SU-DHL-6 (cell line): ENCODE data around the gene C9orf43.

ENCODE experiments used
- H2AFZ ChIP-seq: fragments of 200-600 bp; sonication (generic); 2 replicates; pipeline ENCODE4 v1.6.1; 2014; ENCODE audit warnings: low read depth, mild to moderate bottlenecking, moderate library complexity, mixed read lengths, antibody characterized with exemption, low read length; ENCODE audit not compliant: severe bottlenecking
- H3F3A ChIP-seq: fragments of 200-600 bp; shearing (Covaris generic); 2 replicates; pipeline ENCODE4 v1.6.0; 2016; ENCODE audit warnings: antibody characterized with exemption, mild to moderate bottlenecking; ENCODE audit not compliant: insufficient read depth
- H3K27ac ChIP-seq: fragments of 200-600 bp; sonication (generic); 2 replicates; pipeline ENCODE4 v1.5.1; 2016; ENCODE audit warnings: low read depth, mild to moderate bottlenecking, low read length, moderate library complexity, mixed read lengths
- H3K27me3 ChIP-seq: fragments of 200-600 bp; sonication (generic), shearing (Covaris generic); 2 replicates; pipeline ENCODE4 v1.6.0; 2014; ENCODE audit warnings: mild to moderate bottlenecking, low read length
- H3K36me3 ChIP-seq: fragments of 200-600 bp; sonication (generic); 2 replicates; pipeline ENCODE4 v1.6.1; 2014; ENCODE audit warnings: mild to moderate bottlenecking, low read length, mixed read lengths
- H3K4me2 ChIP-seq: fragments of 300-600, 200-600 bp; shearing (Covaris generic), sonication (generic); 2 replicates; pipeline ENCODE4 v1.6.0; 2014; ENCODE audit warnings: low read length, low read depth, mild to moderate bottlenecking; ENCODE audit not compliant: poor library complexity, severe bottlenecking
- H3K4me3 ChIP-seq: fragments of 200-600 bp; sonication (generic); 2 replicates; pipeline ENCODE4 v1.5.1; 2014; ENCODE audit warnings: antibody characterized with exemption, low read length, mild to moderate bottlenecking, mixed read lengths; ENCODE audit not compliant: insufficient read depth, poor library complexity, severe bottlenecking
- H3K79me2 ChIP-seq: fragments of 200-600 bp; sonication (generic); 2 replicates; pipeline ENCODE4 v1.6.1; 2014; ENCODE audit warnings: mild to moderate bottlenecking, low read length, moderate library complexity; ENCODE audit not compliant: insufficient read depth
- H3K9ac ChIP-seq: fragments of 200-600 bp; sonication (generic); 2 replicates; pipeline ENCODE4 v1.7.0; 2014; ENCODE audit warnings: mild to moderate bottlenecking, low read length
- H3K9me2 ChIP-seq: fragments of 200-600 bp; sonication (generic); replicated peaks from 2 replicates; pipeline ENCODE4 v1.6.1; 2014; ENCODE audit warnings: low read length; ENCODE audit not compliant: insufficient read depth
- H3K9me3 ChIP-seq: fragments of 200-600 bp; sonication (generic); 2 replicates; pipeline ENCODE4 v1.6.1; 2014; ENCODE audit warnings: low read length, mixed read lengths; ENCODE audit not compliant: insufficient read depth
- H4K20me1 ChIP-seq: fragments of 200-600 bp; sonication (generic); 2 replicates; pipeline ENCODE4 v1.6.1; 2014; ENCODE audit warnings: low read depth, mild to moderate bottlenecking, antibody characterized with exemption, low read length, moderate library complexity, mixed read lengths
- CTCF ChIP-seq: fragments of 200-600 bp; sonication (generic); IDR thresholded peaks from one replicate; pipeline ENCODE4 v1.5.1; 2017; ENCODE audit warnings: antibody characterized with exemption, mild to moderate bottlenecking, low read length, moderate library complexity; ENCODE audit not compliant: insufficient read depth, poor library complexity, severe bottlenecking
- EZH2phosphoT487 ChIP-seq: fragments of 200-600 bp; sonication (generic), shearing (Covaris generic); conservative IDR thresholded peaks from 2 replicates; pipeline ENCODE4 v1.6.1; 2018; ENCODE audit warnings: mild to moderate bottlenecking, antibody characterized with exemption, low read length, moderate library complexity, mixed read lengths

C9orf43 gene

GRCh38 chr9:113464286-113464660 is 53.7 kb downstream of the C9orf43 start:
- Histone ChIP-seq H3F3A (no peaks in the 10 kb centered on the region), H3K27me3 (no peaks in the 10 kb centered on the region), H3K9ac (no peak overlapping the region), H3K36me3 (no peaks in the 10 kb centered on the region), H3K9me2 (no peaks in the 10 kb centered on the region), H3K4me3 (no peak overlapping the region), H4K20me1 (no peaks in the 10 kb centered on the region), H2AFZ (no peak overlapping the region), H3K79me2 (no peaks in the 10 kb centered on the region), H3K4me2 (no peak overlapping the region), H3K9me3 (no peaks in the 10 kb centered on the region), H3K27ac (no peak overlapping the region)
- TF ChIP-seq EZH2phosphoT487 = no peak
- no peak for TF ChIP-seq CTCF

GRCh38 chr9:113465599-113466140 is 55.1 kb downstream of the C9orf43 start:
- Histone ChIP-seq H3K36me3 (no peaks in the 10 kb centered on the region), H2AFZ (no peak overlapping the region), H4K20me1 (no peaks in the 10 kb centered on the region), H3K79me2 (no peaks in the 10 kb centered on the region), H3K4me2 (no peak overlapping the region), H3K9me3 (no peaks in the 10 kb centered on the region), H3K27ac (no peak overlapping the region), H3F3A (no peaks in the 10 kb centered on the region), H3K9ac (no peak overlapping the region), H3K9me2 (no peaks in the 10 kb centered on the region), H3K27me3 (no peaks in the 10 kb centered on the region), H3K4me3 (no peak overlapping the region)
- no peak for TF ChIP-seq CTCF
- no peak for TF ChIP-seq EZH2phosphoT487

GRCh38 chr9:113467183-113467582 is 56.6 kb downstream of the C9orf43 start:
- Histone ChIP-seq H3K9me2 (no peaks in the 10 kb centered on the region), H3K4me2 (no peak overlapping the region), H3K9me3 (no peaks in the 10 kb centered on the region), H3K79me2 (no peaks in the 10 kb centered on the region), H3K27me3 (no peaks in the 10 kb centered on the region), H4K20me1 (no peaks in the 10 kb centered on the region), H3K9ac (no peak overlapping the region), H2AFZ (no peak overlapping the region), H3K4me3 (no peak overlapping the region), H3K36me3 (no peaks in the 10 kb centered on the region), H3F3A (no peaks in the 10 kb centered on the region), H3K27ac (no peak overlapping the region)
- TF ChIP-seq CTCF (no peak), EZH2phosphoT487 (no peak)
